OCI-LY3 (cell line): ENCODE measurements around the gene MOB3C.

Experiments
- H2AFZ ChIP-seq: fragments of 200-600, 300-600 bp; shearing (Covaris generic); 2 replicates; pipeline ENCODE4 v1.6.0; 2014; ENCODE audit warnings: antibody characterized with exemption, low read depth, low read length
- H3K27ac ChIP-seq: fragments of 200-600, 300-600 bp; sonication (generic); 2 replicates; pipeline ENCODE4 v1.5.1; 2014; ENCODE audit warnings: mild to moderate bottlenecking, low read length, moderate library complexity, mixed read lengths
- H3K27me3 ChIP-seq: fragments of 200-600, 300-600 bp; sonication (generic); 2 replicates; pipeline ENCODE4 v1.6.1; 2014; ENCODE audit warnings: low read depth, low read length, mixed read lengths
- H3K36me3 ChIP-seq: fragments of 200-600, 300-600 bp; sonication (generic); replicated peaks from 2 replicates; pipeline ENCODE3; 2014; ENCODE audit warnings: low read depth, low read length, mixed read lengths
- H3K4me1 ChIP-seq: fragments of 300-600, 200-600 bp; sonication (generic); 2 replicates; pipeline ENCODE4 v1.6.1; 2014; ENCODE audit warnings: low read length, mixed read lengths
- H3K4me2 ChIP-seq: fragments of 200-600, 300-600 bp; sonication (generic); 2 replicates; pipeline ENCODE4 v1.6.1; 2014; ENCODE audit warnings: low read length, mixed read lengths
- H3K4me3 ChIP-seq: fragments of 300-600, 200-600 bp; sonication (generic); 2 replicates; pipeline ENCODE4 v1.5.1; 2014; ENCODE audit warnings: antibody characterized with exemption, mild to moderate bottlenecking, low read length, moderate library complexity
- H3K79me2 ChIP-seq: fragments of 300-600, 200-600 bp; shearing (Covaris generic); 2 replicates; pipeline ENCODE4 v1.6.1; 2014; ENCODE audit warnings: mild to moderate bottlenecking, low read length, mixed read lengths
- H3K9ac ChIP-seq: fragments of 300-600, 200-600 bp; shearing (Covaris generic); 2 replicates; pipeline ENCODE4 v1.6.0; 2014; ENCODE audit warnings: mild to moderate bottlenecking, low read length, moderate library complexity
- H3K9me3 ChIP-seq: fragments of 200-600, 300-600 bp; shearing (Covaris generic); 2 replicates; pipeline ENCODE4 v1.6.1; 2014; ENCODE audit warnings: low read length, mixed read lengths; ENCODE audit not compliant: insufficient read depth
- H4K20me1 ChIP-seq: fragments of 200-600, 300-600 bp; sonication (generic); 2 replicates; pipeline ENCODE4 v1.6.1; 2016; ENCODE audit warnings: low read length, mixed read lengths; ENCODE audit not compliant: insufficient read depth
- EZH2phosphoT487 ChIP-seq: fragments of 200-600 bp; shearing (Covaris generic); IDR thresholded peaks from 2 replicates; pipeline ENCODE4 v1.6.1; 2018; ENCODE audit warnings: antibody characterized with exemption, mixed run types, low read depth
- TF ChIP-seq, protein P1 (sequence below): fragments of 200-600, 300-600 bp; sonication (generic); IDR thresholded peaks from 2 replicates; pipeline ENCODE4 v1.5.1; 2014; ENCODE audit warnings: antibody characterized with exemption, low read length, low read depth

The MOB3C gene

DNA sequence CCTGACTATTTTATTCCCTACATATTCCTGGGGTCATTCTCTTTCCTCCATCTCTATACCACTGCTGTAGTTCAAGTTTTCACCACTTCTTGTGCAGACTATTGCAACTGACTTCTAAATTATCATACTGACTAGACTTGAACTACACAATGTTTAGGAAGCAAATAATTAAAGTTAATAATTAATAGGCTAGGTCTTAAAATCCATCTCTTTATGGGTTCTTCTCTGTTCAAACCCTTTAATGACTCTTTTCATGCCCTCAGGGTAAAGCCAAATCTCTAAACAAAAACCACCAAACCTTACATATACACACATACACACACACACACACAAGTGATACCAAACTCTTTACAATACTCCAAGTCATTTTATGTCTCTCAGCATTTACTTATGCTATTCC is 22.3 kb upstream of the MOB3C start:
- no peaks in the 10 kb centered on the region for H3K79me2 ChIP-seq
- H2AFZ ChIP-seq: no peak overlapping the region
- H4K20me1 ChIP-seq: no peaks in the 10 kb centered on the region
- H3K27me3 ChIP-seq: no peaks in the 10 kb centered on the region
- no peak overlapping the region for H3K4me3 ChIP-seq
- no peak overlapping the region for H3K9ac ChIP-seq
- H3K36me3 ChIP-seq: no peaks in the 10 kb centered on the region
- TF ChIP-seq, protein P1, sequence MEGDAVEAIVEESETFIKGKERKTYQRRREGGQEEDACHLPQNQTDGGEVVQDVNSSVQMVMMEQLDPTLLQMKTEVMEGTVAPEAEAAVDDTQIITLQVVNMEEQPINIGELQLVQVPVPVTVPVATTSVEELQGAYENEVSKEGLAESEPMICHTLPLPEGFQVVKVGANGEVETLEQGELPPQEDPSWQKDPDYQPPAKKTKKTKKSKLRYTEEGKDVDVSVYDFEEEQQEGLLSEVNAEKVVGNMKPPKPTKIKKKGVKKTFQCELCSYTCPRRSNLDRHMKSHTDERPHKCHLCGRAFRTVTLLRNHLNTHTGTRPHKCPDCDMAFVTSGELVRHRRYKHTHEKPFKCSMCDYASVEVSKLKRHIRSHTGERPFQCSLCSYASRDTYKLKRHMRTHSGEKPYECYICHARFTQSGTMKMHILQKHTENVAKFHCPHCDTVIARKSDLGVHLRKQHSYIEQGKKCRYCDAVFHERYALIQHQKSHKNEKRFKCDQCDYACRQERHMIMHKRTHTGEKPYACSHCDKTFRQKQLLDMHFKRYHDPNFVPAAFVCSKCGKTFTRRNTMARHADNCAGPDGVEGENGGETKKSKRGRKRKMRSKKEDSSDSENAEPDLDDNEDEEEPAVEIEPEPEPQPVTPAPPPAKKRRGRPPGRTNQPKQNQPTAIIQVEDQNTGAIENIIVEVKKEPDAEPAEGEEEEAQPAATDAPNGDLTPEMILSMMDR: no peak
- no peak for TF ChIP-seq EZH2phosphoT487
- no peak overlapping the region for H3K4me2 ChIP-seq
- H3K27ac ChIP-seq: no peak overlapping the region
- no peaks in the 10 kb centered on the region for H3K4me1 ChIP-seq
- H3K9me3 ChIP-seq: no peaks in the 10 kb centered on the region

DNA sequence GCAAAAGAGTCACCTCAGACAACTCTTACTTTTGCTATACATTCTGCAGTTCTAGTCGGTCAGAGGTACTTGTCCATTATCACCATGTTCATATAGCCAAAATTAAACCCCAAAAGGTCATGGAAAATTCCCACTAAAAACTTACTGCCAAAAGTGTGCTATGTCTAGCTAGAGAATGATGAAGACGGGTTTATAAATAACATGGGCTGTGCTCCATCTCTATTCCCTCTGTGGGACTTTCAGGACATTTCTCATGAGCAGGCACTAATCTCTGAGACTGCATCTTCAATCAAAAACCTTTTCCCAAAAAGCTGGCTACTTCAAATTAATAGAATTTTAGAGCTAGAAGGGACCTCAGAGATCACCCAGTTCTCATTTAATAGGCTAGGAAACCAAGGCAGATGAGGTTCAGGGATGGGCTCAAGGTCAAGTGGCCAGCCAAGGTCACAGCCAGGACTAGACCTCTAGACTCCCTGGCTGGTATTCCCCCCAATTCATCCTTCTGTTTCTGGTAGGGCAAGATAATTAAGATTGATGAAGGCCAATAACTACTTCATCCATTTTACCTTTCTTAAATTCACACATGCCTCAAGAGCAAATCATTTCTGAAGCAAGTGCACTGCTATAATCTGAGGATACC is 21.0 kb upstream of the MOB3C start:
- H2AFZ ChIP-seq: no peak overlapping the region
- no peaks in the 10 kb centered on the region for H3K79me2 ChIP-seq
- no peaks in the 10 kb centered on the region for H3K36me3 ChIP-seq
- H3K27ac ChIP-seq: no peak overlapping the region
- no peak overlapping the region for H3K4me3 ChIP-seq
- no peaks in the 10 kb centered on the region for H3K27me3 ChIP-seq
- H4K20me1 ChIP-seq: no peaks in the 10 kb centered on the region
- H3K9me3 ChIP-seq: no peaks in the 10 kb centered on the region
- no peaks in the 10 kb centered on the region for H3K4me1 ChIP-seq
- TF ChIP-seq EZH2phosphoT487: no peak
- TF ChIP-seq, protein P1: no peak
- no peak overlapping the region for H3K9ac ChIP-seq
- no peak overlapping the region for H3K4me2 ChIP-seq

GRCh38 chr1:46635205-46635604 is 18.6 kb upstream of the MOB3C start:
- no peaks in the 10 kb centered on the region for H3K9me3 ChIP-seq
- no peaks in the 10 kb centered on the region for H3K79me2 ChIP-seq
- no peaks in the 10 kb centered on the region for H3K27me3 ChIP-seq
- H3K9ac ChIP-seq: no peak overlapping the region
- no peak overlapping the region for H2AFZ ChIP-seq
- no peaks in the 10 kb centered on the region for H3K4me1 ChIP-seq
- no peak overlapping the region for H3K4me2 ChIP-seq
- no peaks in the 10 kb centered on the region for H4K20me1 ChIP-seq
- H3K4me3 ChIP-seq: no peak overlapping the region
- H3K36me3 ChIP-seq: no peaks in the 10 kb centered on the region
- no peak for TF ChIP-seq EZH2phosphoT487
- TF ChIP-seq, protein P1: no peak
- H3K27ac ChIP-seq: no peak overlapping the region

DNA sequence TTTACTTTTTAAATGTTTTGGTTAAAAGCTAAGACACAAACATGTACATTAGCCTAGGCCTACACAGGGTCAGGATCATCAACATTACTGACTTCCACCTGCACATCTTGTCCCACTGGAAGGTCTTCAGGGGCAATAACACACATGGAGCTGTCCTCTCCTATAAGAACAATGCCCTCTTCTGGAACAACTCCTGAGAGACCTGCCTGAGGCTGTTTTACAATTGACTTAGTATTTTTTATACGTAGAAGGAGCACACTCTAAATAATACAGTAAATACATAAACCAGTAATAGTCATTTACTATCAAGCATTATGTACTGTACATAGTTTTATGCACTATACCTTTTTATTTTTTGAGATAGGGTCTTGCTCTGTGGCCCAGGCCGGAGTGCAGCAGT is 14.1 kb upstream of the MOB3C start:
- H3K27me3 ChIP-seq: no peaks in the 10 kb centered on the region
- H3K4me3 ChIP-seq: no peak overlapping the region
- H3K79me2 ChIP-seq: no peaks in the 10 kb centered on the region
- H3K4me1 ChIP-seq: no peaks in the 10 kb centered on the region
- H3K4me2 ChIP-seq: no peak overlapping the region
- TF ChIP-seq EZH2phosphoT487: no peak
- H2AFZ ChIP-seq: no peak overlapping the region
- H3K9me3 ChIP-seq: no peaks in the 10 kb centered on the region
- H3K9ac ChIP-seq: no peak overlapping the region
- H4K20me1 ChIP-seq: no peaks in the 10 kb centered on the region
- H3K27ac ChIP-seq: no peak overlapping the region
- no peaks in the 10 kb centered on the region for H3K36me3 ChIP-seq
